HG02938 (cell line): ENCODE results near the gene NUP62.

Experiments
- ATAC-seq: cut with Tn5 transposase; IDR thresholded peaks from one replicate; pipeline ENCODE4 v1.9.1; 2021; ENCODE audit warnings: mild to moderate bottlenecking, moderate library complexity; ENCODE audit not compliant: unreplicated experiment

The NUP62 gene

DNA sequence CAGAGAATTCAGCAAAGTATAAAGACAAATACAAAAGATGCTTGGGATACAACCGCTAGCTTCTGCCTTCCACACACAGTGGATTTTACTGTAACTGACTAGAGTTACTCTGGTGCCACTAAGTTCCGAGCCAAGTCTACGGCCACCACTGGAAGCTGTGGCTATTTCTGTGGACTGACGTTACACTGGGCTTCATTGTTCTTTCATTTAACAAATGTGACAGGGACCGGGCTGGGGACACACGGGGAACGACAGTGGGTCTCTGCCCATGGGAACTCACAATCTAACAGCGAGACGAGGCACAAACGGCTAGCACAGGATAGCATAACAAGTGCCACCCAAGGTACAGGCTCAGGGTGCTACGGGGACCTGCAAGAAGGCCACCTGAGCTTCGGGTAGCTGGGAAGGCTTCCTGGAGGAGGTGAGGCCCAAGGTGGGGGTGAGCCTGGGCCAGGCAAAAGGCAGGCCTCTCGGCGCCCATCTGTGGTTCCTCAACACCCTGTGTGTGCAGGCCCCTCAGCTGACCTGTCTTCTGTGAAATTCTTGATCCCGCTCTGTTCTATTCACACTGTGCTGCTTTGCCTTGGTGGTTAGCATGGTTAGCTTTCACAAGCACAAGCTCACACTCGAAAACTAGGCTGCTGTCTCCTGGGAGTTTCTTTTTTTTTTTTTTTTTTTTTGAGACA lies 22.3 kb downstream of the NUP62 start:
- no peak for ATAC-seq

DNA sequence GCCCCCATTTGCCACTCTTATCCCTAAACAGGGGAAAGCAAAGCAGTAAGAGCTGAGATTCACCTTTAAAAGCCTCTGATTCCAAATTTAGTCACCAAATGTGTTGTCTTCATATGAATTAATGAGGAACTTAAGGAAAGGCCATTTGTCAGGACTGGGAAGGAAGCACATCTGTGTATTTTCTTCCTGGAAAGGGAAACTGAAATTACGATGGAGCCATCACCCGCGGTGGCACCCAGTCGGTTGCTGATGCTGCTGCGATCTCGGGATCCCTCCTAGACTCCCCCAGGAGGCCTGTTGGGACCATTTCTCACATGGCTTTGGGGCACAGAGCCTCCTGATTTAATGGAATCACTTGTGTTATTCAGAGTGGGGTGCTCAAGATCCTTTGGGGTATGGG lies 25.2 kb downstream of the NUP62 start:
- no peak for ATAC-seq

DNA sequence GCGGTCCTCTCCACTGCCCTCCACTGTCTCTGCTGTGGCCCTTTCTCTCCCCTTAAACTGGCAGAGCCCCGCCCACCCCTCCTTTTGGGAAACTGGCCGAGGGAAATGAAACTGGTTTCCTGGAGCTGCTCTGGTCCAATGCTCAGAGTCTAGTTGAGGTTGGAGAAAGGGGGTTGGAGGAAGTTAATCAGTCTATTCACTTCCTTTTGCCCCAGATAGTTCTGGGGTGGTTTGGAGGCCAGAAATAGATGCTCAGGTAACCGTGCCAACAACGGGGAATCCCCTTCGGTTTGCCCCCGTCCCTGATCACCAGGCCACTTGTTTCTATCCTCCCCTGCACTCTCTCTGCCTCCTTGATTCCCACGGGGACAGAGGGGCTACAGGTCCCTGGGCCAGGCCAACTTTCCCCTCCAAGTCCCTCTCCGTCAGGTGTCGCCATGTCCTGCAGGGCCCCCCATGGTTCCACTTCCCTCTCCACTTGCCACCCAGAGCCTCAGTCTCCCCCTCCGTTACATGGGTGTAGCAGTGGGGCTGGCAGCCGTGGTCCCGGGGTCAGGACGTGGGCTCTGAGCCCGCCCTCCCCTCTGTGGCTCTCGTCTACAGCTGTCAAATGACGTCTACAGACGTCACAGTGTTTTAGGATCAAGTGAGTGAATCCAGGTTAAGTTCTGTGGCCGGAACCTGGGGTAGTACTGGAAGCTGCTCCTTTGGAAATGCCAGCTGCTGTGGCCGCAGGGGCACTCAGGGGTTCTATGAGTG lies 32.3 kb downstream of the NUP62 start, which contains the start of gene IL4I1:
Gene IL4I1, minus strand, starts transcription at position 25 of the 759 bp plus-strand sequence. CDS start 727 bp downstream, outside the sequence.
- ATAC-seq: no peak

DNA sequence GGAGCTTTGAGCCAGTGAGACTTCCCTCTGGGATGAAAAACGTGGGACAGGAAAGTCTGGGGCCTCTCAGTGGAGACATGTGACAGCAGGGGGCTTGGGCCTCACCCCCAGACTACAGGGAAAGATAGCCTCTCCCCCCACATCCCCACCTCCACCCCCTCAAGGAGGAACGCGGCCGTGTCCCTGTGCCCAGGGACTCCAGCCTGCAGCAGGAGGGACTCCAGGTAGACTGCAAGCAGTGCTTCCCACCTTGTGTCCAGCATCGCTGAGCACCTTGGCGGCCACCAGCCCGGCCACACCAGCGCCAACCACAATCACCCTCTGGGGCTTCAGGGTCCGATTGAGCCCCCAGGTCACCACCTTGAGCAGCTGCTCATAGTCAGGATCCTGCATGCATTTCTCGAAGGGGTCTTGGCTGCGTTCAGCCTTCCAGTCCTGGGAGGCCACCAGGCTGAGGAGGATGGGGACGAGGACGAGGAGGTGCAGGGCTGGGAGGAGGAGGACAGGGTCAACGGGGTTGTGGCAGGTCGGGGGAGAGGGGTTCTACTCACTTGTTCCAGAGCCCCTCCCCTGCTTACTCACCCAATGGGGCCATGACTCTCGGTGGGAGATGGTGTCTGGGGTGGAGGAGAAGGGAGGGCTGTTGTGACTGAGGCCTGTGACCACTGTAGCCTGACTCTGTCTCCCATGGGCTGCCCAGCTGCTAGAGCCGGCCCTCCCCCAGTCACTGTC lies 33.6 kb downstream of the NUP62 start:
- ATAC-seq: no peak

DNA sequence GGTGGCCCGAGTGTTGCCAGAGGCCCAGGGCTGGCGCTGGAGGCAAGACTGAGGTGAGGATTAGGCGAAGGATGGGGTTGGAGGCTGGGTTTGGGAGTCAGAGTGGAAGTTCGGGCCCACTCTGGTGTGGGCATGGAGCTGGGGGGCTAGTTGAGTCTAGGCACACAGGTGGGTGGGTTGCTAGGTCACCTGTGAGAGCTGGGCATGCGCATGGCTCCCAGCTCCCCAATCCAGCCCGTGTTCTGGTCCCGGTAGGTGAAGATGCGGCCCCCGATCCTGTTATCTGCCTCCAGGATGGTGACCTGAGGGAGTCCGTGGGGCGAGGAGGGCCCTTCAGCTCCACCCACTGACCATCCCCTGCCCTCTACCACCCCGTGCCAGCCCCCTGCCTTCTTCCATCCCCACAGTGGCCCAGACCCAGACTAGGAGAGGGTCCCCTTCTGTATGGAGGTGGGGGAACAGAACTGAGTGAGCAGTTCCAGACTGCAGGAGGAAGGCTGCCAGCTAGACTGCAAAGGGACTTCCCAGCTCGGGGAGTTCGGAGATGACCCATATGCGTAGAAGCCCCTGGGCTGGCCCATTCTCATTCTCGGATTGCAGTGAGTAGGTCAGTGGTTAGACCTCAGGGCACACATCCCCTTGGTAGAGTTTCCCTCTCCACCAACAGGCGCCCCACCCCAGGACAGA lies 34.3 kb downstream of the NUP62 start:
- peak; percentile 42 for ATAC-seq

DNA sequence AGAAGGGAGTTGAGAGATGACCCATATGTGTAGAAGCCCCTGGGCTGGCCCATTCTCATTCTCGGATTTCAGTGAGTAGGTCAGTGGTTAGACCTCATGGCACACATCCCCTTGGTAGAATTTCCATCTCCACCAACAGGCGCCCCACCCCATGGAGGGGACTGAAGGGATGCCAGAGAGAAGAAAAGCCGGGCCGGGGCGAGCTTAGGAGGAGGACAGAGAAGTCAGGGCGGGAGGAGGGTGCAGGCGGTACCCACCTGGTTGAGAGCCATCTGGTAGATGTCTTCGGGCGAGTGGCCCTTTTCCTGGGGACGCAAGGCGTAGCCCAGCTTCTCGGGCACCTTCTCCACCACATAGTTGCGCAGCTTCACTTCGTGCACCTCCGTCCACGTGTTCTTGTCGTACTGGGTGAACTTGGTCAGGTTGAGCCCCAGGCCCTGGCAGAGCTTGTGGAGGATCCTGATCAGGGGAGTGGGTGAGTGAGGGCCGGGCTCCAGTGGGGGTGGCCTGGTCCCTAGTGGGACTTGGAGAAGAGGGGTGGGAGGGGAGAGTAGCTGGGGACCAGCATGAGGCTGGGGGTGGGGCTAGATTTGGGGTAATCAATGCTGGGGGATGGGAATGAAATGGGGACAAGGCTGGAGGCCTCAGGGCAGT lies 35.2 kb downstream of the NUP62 start:
- no peak for ATAC-seq

GRCh38 chr19:49892716-49893115 lies 36.6 kb downstream of the NUP62 start:
- no peak for ATAC-seq

GRCh38 chr19:49891393-49891792 lies 37.9 kb downstream of the NUP62 start:
- ATAC-seq: no peak

- no peak for ATAC-seq
Observed at GRCh38 chr19:49890349-49891311, 38.7 kb downstream of the NUP62 start.

DNA sequence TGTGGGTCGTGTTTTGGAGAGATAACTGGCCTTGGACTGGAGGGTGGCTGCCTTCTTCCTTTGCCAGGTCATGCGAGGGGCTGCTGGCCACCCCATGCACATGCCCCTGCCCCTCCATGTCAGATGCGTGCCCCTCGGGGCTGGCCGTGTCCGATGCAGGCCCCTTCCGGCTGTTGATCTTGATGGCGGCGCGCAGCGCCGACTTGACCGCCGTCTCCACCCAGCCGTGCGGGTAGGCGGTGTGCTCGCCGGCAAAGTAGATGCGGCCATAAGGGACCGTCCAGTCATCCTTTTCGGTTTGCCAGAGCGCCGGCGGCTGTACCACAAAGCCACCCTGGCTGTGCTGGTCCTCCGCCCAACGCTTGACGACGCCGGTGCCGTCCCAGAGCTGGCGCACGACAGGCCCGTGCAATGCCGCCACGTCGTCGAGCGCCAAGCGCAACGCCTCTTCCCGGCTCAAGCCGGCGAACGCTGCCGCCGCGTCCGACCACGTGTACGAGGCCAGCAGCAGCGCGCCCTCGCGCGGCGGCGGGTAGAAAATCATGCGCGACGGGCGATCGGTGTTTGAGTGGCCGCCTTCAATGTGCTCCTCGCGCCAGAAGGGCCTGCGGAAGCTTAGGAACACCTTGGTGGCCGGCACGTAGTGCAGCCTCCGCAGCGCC lies 39.5 kb downstream of the NUP62 start:
- ATAC-seq: no peak

GRCh38 chr19:49889038-49889686 lies 40.1 kb downstream of the NUP62 start:
- ATAC-seq: no peak

DNA sequence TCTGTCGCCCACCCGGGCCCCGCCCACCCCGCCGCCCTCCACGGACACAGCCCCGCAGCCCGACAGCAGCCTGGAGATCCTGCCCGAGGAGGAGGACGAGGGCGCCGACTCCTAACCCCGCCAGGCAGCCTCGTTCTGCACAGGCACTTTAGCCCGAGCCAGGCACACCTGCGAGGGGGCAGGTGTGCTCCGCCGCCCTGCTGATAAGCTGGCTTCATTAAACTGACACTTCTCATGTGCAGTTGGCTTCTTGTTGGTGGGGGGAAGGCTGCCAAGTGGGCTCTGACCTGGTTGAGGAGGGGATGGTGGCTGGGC lies 40.8 kb downstream of the NUP62 start:
- ATAC-seq: no peak

DNA sequence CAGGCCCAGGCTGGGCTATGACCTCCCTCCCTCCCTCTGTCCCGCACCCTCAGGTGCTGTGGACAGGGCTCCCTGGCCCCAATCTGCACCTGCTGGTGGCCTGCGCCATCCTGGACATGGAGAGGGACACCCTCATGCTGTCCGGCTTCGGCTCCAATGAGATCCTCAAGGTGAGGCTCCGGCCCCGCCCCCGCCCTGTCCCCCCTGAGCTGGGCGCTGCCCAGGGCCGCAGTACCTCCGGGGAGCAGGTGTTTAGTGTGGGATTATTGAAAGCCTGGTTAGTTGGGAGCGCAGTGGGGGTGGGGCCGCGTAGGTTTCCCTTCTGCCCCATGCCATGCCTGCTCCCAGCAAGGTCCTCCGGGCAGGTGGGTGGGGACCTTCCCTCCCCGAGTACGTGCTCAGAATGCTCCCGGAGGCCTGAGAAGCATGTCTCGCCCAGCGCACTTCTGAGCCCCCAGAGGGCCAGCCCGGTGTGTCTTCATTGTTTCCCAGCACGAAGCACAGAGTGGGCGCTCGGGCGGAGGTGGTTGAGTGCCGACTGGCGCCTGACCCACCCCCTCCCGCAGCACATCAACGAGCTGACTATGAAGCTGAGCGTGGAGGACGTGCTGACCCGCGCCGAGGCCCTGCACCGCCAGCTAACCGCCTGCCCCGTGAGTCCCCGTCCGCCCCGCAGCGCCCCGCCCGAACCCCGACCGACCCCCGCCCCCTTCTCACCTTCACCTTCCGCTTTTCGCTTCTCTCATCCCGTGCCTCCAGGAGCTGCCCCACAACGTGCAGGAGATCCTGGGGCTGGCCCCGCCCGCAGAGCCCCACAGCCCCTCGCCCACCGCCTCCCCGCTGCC lies 41.4 kb downstream of the NUP62 start:
- no peak for ATAC-seq

- ATAC-seq: no peak
Observed at GRCh38 chr19:49887037-49887664, 42.2 kb downstream of the NUP62 start.

DNA sequence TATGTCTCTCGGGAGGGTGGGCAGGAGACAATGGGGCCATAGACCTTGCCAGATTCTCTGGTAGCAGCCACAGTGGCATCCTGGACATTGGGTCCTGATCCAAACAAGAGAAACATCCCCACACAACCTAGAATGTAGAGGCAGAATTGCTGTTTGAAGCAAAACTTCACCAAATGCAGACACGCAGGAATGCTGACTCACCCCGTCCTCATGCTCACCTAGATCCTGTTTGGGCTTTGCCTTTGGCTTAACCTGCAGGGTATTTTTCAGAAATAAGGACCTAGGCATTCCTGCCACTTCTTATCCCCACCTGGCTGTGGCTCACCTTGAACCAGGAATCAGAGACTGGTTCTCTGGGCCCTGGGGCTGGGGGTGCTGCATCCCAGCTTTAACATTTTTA lies 44.5 kb downstream of the NUP62 start:
- ATAC-seq: no peak

- no peak for ATAC-seq
Observed at GRCh38 chr19:49884109-49884508, 45.2 kb downstream of the NUP62 start.

DNA sequence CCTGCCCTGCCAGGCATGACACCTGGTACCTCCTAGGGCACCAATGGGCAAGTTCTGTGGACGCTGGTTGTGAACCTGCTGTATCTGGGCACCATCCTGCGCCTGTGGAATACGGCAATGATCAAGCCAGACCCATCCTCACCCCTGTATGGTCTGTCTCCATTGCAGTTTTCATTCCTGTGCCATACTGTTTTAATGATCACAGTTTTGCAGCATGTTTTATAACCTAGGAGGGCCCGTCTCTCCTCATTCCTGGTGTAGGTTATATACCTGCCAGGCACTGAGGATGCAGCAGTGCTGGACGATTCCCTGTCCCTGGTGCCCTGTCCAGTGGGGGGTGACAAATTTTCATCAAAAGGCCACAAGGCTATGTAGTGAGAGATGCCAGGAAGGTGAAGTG lies 46.2 kb downstream of the NUP62 start:
- ATAC-seq: no peak
